ENCODE measurements around the gene CNGA3.
"Not testable (repeated sequence)": the region's sequence is repeated elsewhere in the genome, so short reads cannot be mapped to it uniquely, and the experiment has no call there.

Gene CNGA3

DNA sequence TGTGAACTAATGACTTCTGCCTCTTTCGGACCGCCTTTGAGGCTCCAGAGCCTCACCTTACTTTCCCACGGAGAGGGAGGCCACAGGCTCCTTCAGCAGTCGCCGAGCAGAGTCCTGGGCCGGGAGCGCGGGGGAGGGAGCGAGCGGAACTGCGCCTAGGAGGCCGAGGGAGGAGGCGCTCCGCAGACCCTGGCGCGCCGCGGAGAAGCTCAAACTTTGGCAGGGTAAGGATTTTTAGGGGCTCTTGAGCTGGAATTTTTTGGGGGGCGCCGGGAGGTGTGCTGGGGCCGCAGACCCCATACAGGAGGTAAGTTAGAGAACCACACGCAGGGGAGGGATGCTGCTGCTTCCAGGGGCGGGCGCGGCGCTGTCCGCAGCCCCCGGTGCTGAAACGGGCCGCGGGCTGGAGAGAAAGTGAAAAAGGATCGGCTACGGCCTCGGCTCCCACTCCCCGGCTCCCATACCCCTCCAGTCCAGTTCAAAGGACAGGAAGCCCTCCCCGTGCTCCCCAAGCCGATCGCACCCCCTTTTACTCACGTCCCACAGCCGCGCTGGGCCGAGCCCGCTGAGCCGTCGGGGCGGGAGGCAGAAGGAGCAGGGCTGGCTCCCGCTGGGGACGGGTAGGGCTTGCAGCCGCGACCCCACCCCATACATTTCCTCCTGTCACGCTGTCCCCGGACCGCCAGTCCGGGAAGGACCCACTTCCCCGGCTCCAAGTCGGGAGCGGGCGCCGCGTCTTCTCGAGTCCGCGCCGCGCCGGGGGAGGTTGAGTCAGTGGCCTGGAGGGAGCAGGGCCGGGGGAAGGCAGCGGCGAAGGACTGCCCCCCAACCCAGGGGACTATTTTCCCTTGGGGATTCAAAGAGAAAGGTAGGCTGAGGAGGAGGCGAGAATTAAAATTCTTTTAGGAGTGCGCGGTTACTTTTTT, at the start of gene CNGA3:
Gene CNGA3, plus strand, starts transcription at position 146 of the 926 bp plus-strand sequence. CDS start 23,520 bp downstream, outside the sequence.
- peak; percentile 26 for DNase-seq (ENCODE audit: low spot score)

DNA sequence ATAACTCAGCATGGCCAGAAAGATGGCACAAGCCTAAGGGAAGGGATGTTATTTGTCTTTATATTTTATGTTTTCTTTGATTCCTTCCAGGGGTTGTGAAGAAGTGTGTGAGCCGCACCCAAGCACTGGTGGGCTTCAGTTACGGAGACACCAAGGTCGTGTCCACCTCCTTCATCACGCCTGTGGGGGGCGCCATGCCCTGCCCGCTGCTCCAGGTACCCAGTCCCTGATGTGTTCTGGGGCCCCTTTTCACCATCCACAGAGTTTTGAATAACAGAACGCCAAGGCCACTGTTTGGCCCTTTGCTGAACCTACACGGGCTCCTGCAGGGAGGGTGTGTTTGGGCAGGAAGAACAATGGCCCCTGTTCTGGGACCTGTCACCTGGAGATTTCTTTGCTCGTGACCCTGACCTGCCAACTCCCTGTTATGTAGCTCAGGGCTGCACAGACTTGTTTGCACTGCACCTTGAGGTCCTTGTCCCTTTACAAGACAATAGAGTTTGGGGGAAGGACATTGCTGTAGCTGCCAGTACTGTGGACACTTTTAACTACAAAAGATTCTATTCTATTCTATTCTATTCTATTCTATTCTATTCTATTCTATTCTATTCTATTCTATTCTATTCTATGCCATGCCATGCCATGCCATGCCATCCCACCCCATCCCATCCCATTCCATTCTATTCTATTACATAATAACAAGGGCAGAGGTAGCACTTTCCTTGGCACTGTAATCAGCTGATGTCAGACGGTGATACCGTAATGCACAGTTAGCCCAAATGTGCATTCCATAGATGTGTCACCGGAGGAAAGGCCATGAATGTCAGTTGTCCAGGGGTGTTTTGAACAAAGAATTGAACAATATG, 48.2 kb upstream of the CNGA3 start:
- DNase-seq (ENCODE audit: low spot score) = no peak

DNA sequence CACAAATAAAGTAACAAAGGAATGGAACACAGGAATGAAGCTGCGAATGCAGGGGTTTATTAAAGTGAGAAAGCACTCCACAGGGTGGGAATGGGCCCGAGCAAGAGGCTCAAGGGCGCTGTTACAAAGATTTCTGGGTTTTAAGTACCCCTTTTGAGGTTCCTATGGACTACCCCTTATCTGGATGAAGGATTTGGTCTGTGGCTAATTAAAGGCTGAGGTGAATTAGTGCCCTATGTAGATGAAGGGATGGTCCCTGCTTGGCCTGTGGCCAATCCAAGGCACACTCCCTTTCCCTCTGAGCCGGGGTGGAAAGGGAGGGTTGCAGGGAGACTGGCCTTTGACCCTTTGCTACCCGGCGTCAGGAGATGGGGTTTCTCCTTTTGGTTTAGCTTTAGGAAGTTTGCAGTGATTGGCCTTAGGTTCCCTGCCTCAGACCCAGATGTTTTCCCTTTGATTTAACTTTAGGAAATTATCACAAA, 47.5 kb upstream of the CNGA3 start:
- DNase-seq (ENCODE audit: low spot score) = no peak

DNA sequence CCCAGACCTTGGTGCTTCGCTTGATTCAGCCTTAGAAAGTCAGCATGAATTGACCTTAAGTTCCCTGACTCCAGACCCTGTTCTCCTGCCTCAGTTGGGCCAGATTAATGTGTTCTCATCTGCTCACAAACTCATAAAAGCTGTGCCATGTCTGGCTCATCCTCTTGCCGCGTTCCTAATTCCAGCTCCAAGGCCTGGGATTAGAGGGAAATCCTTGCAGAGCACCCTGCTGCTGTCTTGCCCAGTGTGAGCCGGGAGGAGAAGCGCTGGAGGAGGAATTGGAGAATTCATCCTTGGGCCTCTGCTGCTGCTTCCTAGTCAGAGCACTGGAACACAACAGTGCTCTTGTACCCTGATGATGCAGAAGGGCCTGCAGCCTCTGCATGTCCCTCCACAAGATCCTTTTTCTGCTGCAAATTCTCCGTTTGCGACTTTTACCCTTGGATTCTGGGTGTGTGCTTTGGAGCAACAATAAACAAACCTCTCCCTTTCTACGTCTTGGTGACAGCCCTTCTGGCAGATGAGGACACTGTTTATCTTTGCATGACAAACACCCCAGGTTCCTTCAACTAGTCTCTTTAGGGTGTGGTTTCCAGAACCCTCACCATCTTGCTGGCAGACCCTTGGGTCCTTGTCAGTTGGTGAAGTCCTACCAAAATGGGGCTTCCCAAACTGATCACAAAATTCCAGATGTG, 46.9 kb upstream of the CNGA3 start:
- no peak for DNase-seq (ENCODE audit: low spot score)

DNA sequence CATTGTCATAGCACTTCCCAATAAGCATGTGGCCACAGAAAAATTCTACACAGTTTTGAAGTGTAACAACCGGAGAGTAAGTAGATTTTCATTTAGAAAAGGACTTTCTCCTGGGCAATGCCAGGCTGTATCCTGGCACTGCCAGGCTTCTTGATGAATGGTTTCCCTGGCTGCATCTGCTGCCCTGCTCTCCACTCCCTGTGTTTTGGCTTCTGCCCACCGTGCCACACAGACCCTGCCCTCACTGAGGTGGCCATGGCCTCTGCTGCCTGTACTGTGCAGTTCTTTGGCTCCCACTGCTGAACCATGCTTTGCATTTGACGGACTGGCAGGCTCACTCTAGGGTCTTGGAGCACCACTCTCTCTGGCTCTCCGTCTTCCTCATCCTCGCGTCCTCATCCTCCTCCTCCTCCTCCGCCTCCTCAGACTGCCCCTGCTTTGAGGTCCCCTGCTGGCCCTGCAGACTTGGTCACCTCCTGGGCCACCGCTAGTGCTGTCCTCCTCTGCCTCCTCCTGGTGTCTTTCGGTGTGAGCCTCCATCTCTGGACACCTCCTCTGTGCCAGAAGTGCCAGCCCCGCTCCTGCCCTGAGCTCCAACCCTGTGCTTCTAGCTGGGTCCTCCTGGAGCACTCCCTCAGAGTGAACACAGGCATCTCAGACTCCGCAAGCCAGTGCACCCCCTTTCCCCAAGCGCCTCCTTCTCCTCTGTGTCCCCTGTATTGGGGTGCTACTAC, 45.9 kb upstream of the CNGA3 start:
- no peak for DNase-seq (ENCODE audit: low spot score)

DNA sequence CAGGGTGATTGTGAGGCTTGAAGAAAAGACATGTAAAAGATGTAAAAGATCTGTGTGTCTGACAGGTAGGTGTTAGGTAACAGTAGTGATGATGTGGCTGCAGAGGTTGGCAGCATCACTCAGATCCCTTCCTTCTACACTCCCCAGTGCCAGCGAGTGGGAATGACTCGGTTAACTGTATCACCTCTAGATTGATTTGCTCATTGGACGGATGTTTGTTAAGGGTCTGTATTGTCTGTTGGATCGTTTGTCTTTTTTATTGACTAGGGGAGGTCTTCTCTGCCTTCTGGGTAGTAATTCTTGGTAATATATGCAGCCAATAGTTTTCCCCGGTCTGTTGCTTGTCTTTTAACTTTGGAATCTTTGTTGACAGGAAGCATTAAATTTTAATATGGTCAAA, 44.8 kb upstream of the CNGA3 start:
- DNase-seq (ENCODE audit: low spot score) = no peak

DNA sequence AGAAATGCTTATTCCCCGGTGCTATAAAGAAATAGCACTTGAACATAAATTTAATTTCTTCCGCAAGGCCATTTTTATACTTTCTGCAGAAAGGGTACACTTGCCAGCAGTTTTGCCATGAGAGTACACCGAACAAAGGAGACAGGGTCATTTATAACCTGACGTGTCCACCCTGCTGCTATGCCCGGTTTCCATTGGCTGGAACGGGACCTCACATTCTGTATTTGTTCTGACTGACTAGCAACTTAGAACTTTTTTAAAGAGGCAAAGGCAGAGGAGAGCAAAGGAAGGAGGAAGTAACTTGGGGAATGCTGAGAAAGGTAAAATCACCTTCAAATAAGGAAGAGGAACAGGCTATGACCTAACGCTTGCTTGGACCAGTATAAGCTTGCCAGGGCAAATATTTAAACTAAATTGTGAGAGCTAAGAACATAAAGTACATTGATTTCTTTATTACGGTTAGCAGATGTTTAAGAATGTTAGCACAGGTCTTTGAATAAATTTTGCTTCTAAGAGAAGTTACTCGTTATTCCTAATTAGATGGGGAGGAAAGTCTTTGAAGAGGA, 39.0 kb upstream of the CNGA3 start:
- DNase-seq (ENCODE audit: low spot score) = not testable (repeated sequence)

DNA sequence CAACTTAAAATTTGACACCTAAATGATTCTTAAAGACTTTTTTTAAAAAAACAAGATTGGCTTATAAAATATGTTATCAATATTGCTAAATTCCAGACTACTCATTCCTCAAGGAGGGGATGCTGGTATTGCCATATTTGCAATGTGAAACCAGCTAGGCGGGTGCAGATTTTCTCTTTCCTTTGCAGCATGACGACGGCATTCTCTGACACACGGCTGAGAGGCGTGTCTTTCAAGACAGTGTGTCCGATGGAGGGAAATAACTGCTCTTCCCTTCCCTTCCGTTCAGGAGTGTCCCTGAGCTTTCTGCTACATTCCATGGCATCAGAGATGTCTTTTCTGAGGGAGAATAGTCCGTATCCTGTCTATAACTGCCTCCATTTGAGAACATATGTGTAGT, 38.2 kb upstream of the CNGA3 start:
- DNase-seq (ENCODE audit: low spot score) = no peak

DNA sequence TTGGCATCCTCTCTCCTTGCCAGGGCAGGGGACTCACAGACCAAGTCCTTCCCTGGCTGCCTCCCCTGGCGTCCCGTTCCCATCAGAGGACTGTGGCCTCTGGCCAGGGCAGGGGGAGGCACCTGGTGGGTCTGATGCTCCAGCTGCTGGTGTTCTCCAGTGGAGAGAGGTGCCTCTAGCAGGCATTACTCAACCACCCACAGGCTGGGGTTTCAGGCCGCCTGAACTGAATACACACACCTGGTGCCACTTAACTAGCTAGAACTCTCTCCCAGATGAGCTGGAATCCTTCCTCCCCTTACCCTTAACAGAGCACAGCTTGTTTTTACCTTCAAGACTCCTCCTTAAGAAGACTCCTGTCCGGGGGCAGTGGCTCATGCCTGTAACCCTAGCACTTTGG, 37.7 kb upstream of the CNGA3 start:
- no peak for DNase-seq (ENCODE audit: low spot score)

DNA sequence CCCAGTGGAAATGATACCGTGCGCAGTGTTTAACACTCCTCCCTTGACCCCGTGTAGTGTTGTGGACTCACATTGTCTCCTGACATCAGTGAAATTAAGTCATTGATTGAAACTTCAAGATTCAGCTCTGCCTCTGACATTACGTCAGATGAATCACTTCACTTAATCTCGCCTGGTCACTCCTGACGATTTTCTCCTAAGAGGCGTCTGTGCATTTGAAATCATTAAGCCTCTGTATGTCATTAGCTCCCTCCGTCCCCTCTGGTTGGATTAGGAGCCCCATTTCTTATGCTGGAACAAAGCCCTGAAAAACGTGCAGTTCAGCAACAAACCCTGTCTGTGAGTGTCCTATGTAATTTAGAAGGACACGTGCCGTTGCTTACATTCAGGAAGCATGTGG, 36.7 kb upstream of the CNGA3 start:
- DNase-seq (ENCODE audit: low spot score) = no peak

DNA sequence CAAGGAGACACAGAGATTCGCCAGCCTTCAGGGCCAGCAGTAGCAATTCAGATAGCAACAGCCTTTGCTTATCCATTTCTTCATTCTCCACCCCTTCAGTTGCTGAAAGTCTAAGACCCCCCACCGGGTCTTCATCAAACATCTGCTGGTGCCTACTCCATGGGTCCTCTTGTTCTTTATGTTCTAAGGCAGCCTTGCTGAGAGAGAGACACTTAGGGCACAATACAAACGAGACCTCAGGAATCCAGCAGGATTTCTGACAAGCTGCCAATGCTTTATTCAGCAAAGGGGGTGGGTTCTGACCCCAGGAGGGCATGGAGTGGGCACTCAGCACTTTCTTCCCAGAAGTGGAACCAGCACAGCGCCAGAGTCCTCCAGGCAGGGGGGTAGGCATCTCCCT, 36.2 kb upstream of the CNGA3 start:
- DNase-seq (ENCODE audit: low spot score) = no peak

DNA sequence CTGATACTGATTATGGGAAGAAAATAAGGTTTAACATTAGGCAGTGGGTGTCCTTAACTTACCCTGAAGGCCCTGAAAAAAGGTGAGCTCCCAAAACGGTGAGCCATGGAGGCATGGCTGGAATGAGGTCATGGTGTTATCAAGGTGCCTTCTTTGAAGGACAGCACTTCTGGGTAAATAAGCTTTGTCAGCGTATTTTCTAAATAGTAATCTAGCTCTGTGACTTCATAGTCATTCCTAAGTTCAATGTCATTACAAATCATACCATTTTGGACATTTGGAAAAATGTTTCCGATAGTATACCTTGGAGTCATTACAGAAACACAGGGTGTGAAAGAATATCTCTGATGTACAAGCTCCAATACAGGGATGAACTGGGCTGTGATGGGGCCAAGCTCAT, 35.2 kb upstream of the CNGA3 start:
- no peak for DNase-seq (ENCODE audit: low spot score)

DNA sequence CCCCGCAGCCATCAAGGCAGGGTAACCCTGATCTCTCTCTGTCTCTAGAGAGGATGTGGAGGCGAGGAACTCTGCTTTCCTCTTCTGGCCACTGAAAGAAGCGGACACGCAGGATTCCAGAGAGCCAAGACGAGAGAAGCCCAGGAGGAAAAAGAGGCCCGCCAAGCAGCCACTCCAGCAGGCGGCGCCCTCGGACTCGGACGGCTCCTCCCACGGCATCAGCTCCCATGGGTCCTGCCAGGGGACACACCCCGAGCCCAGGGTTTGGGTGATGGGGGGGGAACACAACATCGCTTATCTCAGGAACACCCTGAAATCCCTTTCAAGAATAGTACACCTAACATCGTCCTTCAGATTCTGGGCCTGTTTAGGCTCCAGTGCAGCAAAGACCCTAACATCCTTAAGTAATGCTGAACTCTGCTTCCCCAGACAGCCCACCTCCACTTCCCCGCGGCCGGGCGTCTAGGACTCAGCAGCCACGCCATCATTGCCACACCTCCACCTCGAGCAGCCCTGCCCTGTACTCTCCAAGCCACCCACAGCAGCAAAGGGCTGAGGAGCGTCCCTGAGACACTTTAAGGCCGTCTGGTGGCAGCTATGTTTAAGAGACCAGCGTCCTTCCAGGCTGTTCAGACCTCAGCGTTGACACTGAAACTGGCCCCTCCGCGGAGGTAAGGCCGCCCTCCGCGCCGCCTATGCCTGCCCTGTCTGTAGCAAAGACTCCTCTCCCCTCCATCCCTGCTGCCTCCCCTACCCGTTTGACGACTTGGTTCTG, 34.3 kb upstream of the CNGA3 start:
- DNase-seq (ENCODE audit: low spot score) = no peak

DNA sequence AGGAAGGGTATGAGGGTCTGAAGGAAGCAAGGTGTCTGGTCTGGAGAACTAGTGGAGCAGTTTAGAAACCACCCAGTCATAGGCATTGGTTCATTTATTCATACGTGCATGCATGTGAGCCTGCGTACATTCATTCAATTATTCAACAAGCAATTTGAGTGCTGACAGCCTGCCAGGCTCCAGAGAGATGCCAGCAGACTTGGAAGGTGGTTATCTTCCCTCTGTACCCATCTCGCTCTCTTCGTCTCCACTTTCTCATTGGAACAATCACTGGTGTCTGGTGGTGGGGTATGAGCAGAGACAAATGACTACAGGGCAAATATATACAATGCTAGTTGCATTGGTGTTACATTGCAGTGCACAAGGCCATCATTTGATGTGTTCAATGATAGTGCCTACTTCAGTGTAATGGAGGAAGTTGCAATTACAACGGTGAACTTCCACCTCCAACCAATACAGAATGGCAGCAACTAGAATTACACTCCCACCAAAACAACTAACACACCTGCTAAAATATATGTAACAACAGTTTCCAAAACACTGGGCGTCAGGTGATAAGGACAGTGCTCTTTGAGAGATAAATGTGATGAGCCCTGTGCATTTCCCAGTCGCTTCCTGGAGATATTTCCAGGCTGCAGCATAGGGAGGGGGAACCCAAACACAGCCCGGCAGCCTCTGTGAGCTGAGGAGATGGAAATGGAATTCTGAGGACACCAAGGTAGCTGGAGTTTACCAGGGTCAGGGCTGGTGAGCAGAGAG, 32.6 kb upstream of the CNGA3 start:
- DNase-seq (ENCODE audit: low spot score) = no peak

DNA sequence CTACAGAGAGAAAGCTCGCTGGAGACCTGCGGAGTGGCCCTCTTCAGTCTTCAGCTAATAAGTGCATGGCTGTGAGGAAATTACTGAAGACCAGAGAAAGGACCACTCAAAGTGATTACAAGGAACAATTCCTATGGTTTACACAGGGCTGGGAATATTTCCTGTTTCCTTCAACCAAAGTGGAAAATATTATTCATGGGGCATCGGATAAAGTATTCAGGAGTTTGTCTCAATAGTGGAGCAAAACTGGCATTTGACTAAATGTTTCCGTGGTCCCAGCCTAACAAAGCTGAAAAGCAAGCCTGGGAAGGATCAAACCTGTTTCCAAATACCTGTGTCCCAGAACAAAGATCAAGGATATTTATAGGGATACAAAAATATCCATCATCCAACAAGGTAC, 32.0 kb upstream of the CNGA3 start:
- no peak for DNase-seq (ENCODE audit: low spot score)

DNA sequence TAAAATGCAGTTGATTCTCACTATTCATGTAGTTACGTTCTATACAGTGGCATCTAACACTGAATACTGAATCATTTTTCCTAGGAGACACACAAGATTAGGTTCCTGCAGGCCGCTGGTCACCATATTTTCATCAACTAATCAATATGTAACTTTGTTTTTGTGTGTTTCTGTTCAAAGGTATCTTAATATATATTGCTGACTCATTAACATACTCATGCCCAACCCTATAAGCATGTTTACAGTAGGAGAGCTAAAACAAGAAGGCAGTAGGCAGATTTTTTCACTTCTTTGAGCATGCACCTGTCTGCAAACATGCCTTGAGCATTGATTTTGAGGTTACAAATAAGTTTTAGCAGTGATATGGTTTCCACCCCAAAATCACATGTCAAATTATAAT, 30.3 kb upstream of the CNGA3 start:
- DNase-seq (ENCODE audit: low spot score) = no peak

DNA sequence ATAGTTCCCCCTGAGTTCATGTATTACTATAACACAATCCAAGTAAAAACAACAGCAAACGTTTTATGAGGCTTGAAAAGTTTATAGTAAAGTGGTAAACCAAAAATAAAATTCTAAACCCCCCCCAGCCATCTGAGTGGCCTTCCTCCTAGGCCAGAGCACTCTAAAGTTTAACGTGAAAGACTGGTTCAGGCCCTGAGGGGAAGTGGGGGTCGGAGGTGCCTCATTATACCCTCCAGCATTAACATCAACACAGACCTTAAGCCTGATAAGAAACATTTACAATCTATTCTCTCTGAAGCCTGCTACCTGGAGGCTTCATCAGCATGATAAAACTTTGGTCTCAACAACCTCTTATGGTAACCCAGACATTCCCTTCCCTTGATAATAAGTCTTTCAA, 29.0 kb upstream of the CNGA3 start:
- no peak for DNase-seq (ENCODE audit: low spot score)

DNA sequence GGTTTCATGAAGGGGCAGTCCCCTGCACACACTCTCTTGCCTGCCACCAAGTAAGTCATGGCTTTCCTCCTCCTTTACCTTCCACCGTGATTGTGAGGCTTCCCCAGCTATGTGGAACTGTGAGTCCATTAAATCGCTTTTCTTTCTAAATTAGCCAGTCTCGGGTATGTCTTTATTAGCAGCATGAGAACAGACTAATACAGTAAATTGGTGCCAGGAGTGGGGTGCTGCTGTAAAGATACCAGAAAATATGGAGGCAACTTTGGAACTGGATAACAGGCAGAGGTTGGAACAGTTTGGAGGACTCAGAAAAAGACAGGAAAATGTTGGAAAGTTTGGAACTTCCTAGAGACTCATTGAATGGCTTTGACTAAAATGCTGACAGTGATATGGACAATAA, 26.1 kb upstream of the CNGA3 start:
- not testable (repeated sequence) for DNase-seq (ENCODE audit: low spot score)

DNA sequence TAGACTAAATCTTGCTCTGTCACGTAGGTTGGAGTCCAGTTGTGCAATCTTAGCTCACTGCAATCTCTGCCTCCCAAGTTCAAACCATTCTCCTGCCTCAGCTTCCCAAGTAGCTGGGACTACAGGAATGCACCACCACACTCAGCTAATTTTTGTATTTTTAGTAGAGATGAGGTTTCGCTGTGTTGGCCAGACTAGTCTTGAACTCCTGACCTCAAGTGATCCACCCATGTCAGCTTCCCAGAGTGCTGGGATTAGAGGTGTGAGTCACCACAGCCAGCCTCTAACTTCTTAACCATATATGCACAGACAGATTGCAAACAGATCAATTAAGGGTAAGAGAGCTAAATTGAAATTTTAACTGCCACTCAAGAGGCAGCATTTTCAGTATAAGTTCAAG, 22.1 kb upstream of the CNGA3 start:
- DNase-seq (ENCODE audit: low spot score) = no peak

DNA sequence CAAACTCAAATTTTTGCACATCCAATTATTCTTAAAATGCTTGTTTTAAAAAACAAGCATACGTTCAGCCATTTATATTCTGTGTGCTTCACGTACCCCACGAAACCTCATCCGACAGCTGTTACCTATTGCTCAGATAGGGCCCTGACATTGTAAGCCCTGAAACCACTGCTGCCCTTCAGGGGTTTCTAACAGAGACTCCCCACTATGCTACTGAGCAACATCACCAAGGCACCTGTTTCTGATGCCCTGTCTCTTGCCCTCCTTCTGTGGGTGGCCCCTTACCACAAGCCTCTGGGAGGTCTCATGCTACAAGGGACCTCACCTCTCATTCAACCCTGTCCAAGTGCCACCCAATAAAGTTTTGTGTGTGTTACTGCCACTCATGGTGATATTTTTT, 18.5 kb upstream of the CNGA3 start:
- DNase-seq (ENCODE audit: low spot score) = no peak
